HCT116 (cell line): ENCODE results near the gene PDP2. TPM values are rescaled to one million over a fixed set of nuclear protein-coding genes. Genes with fewer than 3 reads are reported as not detected.

Experiments
- ATAC-seq: fragments of 200-7000 bp; cut with Tn5 transposase; 2 replicates; pipeline ENCODE4 v1.9.1; 2020; ENCODE audit warnings: mild to moderate bottlenecking, moderate library complexity
- BruUV-seq: library from RNA; stranded (reverse); fragments of 400-500 nt; replicated peaks from 2 replicates; lab custom pipeline; 2021; lab: Mats Ljungman, UMichigan
- CTCF ChIA-PET: fragments of 300-600 bp; sonication (Branson Sonifier 250); formaldehyde crosslinking; loops from one replicate; lab custom pipeline; 2021; ENCODE audit warnings: antibody characterized with exemption; lab: Charles Lee
- POLR2A ChIA-PET: fragments of 300-600, 350-600 bp; sonication (Branson Sonifier 250); formaldehyde crosslinking; loops from one replicate; lab custom pipeline; 2021; ENCODE audit warnings: antibody characterized with exemption; lab: Charles Lee
- RAD21 ChIA-PET, 2 experiments: fragments of 300-600 bp; sonication (Branson Sonifier 250); formaldehyde crosslinking; loops; one replicate each; lab custom pipeline; 2023; ENCODE audit warnings: low total read pairs in 2 of 2; ENCODE audit not compliant: uncharacterized antibody in 2 of 2, unreplicated experiment in 2 of 2, low non-redundant PET in 1 of 2; lab: Charles Lee
- DNase-seq: peaks from one replicate; pipeline ENCODE4 v3.0.0-alpha.2; 2010; ENCODE audit warnings: low read depth, low spot score
- H2AFZ ChIP-seq: fragments of 200-600 bp; shearing (Covaris generic), sonication (generic); 2 replicates; pipeline ENCODE4 v1.6.1; 2017; ENCODE audit warnings: low read depth, mixed run types, mixed read lengths, antibody characterized with exemption, low read length; ENCODE audit not compliant: poor library complexity, severe bottlenecking
- H3K27ac ChIP-seq: 2 replicates; pipeline ENCODE4 v1.5.1; 2012; ENCODE audit warnings: low read depth, low read length
- H3K27me3 ChIP-seq: fragments of 200-600 bp; sonication (generic); 2 replicates; pipeline ENCODE4 v1.6.1; 2016; ENCODE audit warnings: mixed run types, low read length, mixed read lengths; ENCODE audit not compliant: insufficient read depth
- H3K36me3 ChIP-seq, 2 experiments: fragments of 200-500 bp in 1 of 2; fragments of 200-600 bp in 1 of 2; sonication (Bioruptor generic) in 1 of 2; sonication (generic) in 1 of 2; 2 replicates each; pipeline versions ENCODE4 v1.5.1 to v1.6.1; 2014 to 2016; ENCODE audit warnings: low read length in 2 of 2, inconsistent platforms in 1 of 2, mixed read lengths in 1 of 2, mixed run types in 1 of 2; ENCODE audit not compliant: insufficient read depth in 2 of 2, control insufficient read depth in 1 of 2
- H3K4me1 ChIP-seq, 2 experiments: fragments of 200-600 bp in 1 of 2; sonication (generic) in 1 of 2; 2 replicates each; pipeline versions ENCODE4 v1.5.1 to v1.6.1; 2012 to 2017; ENCODE audit warnings: low read length in 2 of 2, inconsistent platforms in 1 of 2, mild to moderate bottlenecking in 1 of 2, mixed read lengths in 1 of 2, mixed run types in 1 of 2, moderate library complexity in 1 of 2; ENCODE audit not compliant: insufficient read depth in 2 of 2, control insufficient read depth in 1 of 2
- H3K4me2 ChIP-seq: fragments of 200-600 bp; sonication (generic); 2 replicates; pipeline ENCODE4 v1.6.1; 2017; ENCODE audit warnings: mixed run types, low read length, mixed read lengths
- H3K4me3 ChIP-seq, 2 experiments: fragments of 200-600 bp in 1 of 2; sonication (generic) in 1 of 2; replicated peaks in 1 of 2; 2 replicates each; pipeline ENCODE4 v1.5.1; 2011 to 2016; ENCODE audit warnings: low read length in 2 of 2, control low read depth in 1 of 2, low read depth in 1 of 2, mild to moderate bottlenecking in 1 of 2, mixed read lengths in 1 of 2, mixed run types in 1 of 2
- H3K79me2 ChIP-seq: fragments of 200-600 bp; sonication (generic); 2 replicates; pipeline ENCODE4 v1.6.1; 2017; ENCODE audit warnings: mild to moderate bottlenecking, mixed run types, low read length, moderate library complexity, mixed read lengths; ENCODE audit not compliant: insufficient read depth
- H3K9ac ChIP-seq: fragments of 200-600 bp; sonication (generic); 2 replicates; pipeline ENCODE4 v1.6.1; 2016; ENCODE audit warnings: low read length, mixed read lengths
- H3K9me2 ChIP-seq: fragments of 200-600 bp; sonication (generic), shearing (Covaris generic); 2 replicates; pipeline ENCODE4 v1.6.1; 2017; ENCODE audit warnings: mixed run types, mild to moderate bottlenecking, moderate library complexity; ENCODE audit not compliant: insufficient read depth
- H3K9me3 ChIP-seq, 2 experiments: fragments of 200-500 bp in 1 of 2; fragments of 200-600 bp in 1 of 2; sonication (Bioruptor generic) in 1 of 2; sonication (generic) in 1 of 2; 2 replicates each; pipeline ENCODE4 v1.6.1; 2014 to 2017; ENCODE audit warnings: low read length in 2 of 2, mixed read lengths in 2 of 2, inconsistent platforms in 1 of 2, low read depth in 1 of 2, mild to moderate bottlenecking in 1 of 2, mixed run types in 1 of 2, moderate library complexity in 1 of 2; ENCODE audit not compliant: control insufficient read depth in 1 of 2, insufficient read depth in 1 of 2
- H4K20me1 ChIP-seq: fragments of 200-600 bp; sonication (generic), shearing (Covaris generic); 2 replicates; pipeline ENCODE4 v1.6.1; 2017; ENCODE audit warnings: mixed run types, mild to moderate bottlenecking, moderate library complexity; ENCODE audit not compliant: insufficient read depth
- CBX3 ChIP-seq: IDR thresholded peaks from 2 replicates; pipeline ENCODE4 v1.6.1; 2012; ENCODE audit warnings: low read depth
- CEBPB ChIP-seq: IDR thresholded peaks from 2 replicates; pipeline ENCODE4 v1.6.1; 2012; ENCODE audit warnings: low read depth
- EZH2phosphoT487 ChIP-seq: fragments of 200-600 bp; IDR thresholded peaks from 2 replicates; pipeline ENCODE4 v1.6.1; 2018; ENCODE audit warnings: antibody characterized with exemption, borderline replicate concordance
- FOSL1 ChIP-seq: IDR thresholded peaks from 2 replicates; pipeline ENCODE4 v1.6.1; 2012; ENCODE audit warnings: low read depth
- JUND ChIP-seq: IDR thresholded peaks from 2 replicates; pipeline ENCODE4 v1.6.1; 2012
- POLR2A ChIP-seq: IDR thresholded peaks from 2 replicates; pipeline ENCODE4 v1.7.0; 2011; ENCODE audit warnings: borderline replicate concordance; ENCODE audit not compliant: insufficient read depth, insufficient read length; ENCODE audit errors: extremely low read depth
- SRF ChIP-seq: IDR thresholded peaks from 2 replicates; pipeline ENCODE4 v1.6.1; 2012; ENCODE audit warnings: low read depth
- ZNF274 ChIP-seq: fragments of 200-500 bp; sonication (Bioruptor generic); IDR thresholded peaks from 2 replicates; pipeline ENCODE4 v1.6.1; 2014; ENCODE audit warnings: mild to moderate bottlenecking, low read depth, low read length, inconsistent platforms
- intact Hi-C: fragments of 100-400 bp; cut with micrococcal nuclease; formaldehyde crosslinking; loops from 2 replicates; pipeline ENCODE4 v1.10.0; 2022
- total RNA-seq: library from RNA; stranded (reverse); gene quantifications from one replicate; pipeline ENCODE4 v1.2.1, GENCODE V29; 2021; ENCODE audit not compliant: unreplicated experiment
- TF ChIP-seq, protein P1 (sequence below): IDR thresholded peaks from 2 replicates; pipeline ENCODE4 v1.6.1; 2012
- TF ChIP-seq, protein P2 (sequence below): IDR thresholded peaks from 2 replicates; pipeline ENCODE4 v1.6.1; 2012; ENCODE audit warnings: low read depth
- TF ChIP-seq, protein P3 (sequence below): IDR thresholded peaks from 2 replicates; pipeline ENCODE4 v1.6.1; 2012

Gene PDP2
- total RNA-seq, 1 experiment from 2014 or later, result 19.9 TPM

- TF ChIP-seq, protein P1, sequence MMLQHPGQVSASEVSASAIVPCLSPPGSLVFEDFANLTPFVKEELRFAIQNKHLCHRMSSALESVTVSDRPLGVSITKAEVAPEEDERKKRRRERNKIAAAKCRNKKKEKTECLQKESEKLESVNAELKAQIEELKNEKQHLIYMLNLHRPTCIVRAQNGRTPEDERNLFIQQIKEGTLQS, result no peak
- TF ChIP-seq POLR2A (no peak), CBX3 (no peak), CEBPB (no peak), ZNF274 (no peak), FOSL1 (no peak), JUND (no peak), SRF (no peak), EZH2phosphoT487 (no peak)
- TF ChIP-seq, protein P2, sequence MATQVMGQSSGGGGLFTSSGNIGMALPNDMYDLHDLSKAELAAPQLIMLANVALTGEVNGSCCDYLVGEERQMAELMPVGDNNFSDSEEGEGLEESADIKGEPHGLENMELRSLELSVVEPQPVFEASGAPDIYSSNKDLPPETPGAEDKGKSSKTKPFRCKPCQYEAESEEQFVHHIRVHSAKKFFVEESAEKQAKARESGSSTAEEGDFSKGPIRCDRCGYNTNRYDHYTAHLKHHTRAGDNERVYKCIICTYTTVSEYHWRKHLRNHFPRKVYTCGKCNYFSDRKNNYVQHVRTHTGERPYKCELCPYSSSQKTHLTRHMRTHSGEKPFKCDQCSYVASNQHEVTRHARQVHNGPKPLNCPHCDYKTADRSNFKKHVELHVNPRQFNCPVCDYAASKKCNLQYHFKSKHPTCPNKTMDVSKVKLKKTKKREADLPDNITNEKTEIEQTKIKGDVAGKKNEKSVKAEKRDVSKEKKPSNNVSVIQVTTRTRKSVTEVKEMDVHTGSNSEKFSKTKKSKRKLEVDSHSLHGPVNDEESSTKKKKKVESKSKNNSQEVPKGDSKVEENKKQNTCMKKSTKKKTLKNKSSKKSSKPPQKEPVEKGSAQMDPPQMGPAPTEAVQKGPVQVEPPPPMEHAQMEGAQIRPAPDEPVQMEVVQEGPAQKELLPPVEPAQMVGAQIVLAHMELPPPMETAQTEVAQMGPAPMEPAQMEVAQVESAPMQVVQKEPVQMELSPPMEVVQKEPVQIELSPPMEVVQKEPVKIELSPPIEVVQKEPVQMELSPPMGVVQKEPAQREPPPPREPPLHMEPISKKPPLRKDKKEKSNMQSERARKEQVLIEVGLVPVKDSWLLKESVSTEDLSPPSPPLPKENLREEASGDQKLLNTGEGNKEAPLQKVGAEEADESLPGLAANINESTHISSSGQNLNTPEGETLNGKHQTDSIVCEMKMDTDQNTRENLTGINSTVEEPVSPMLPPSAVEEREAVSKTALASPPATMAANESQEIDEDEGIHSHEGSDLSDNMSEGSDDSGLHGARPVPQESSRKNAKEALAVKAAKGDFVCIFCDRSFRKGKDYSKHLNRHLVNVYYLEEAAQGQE, result no peak
- TF ChIP-seq, protein P3, sequence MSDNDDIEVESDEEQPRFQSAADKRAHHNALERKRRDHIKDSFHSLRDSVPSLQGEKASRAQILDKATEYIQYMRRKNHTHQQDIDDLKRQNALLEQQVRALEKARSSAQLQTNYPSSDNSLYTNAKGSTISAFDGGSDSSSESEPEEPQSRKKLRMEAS, result no peak
- CTCF ChIA-PET, result no interaction called here
- no peak overlapping the region for H2AFZ ChIP-seq
- intact Hi-C loops, result no loop called here
- BruUV-seq, result no TSS peak
- no peak overlapping the region for H3K9ac ChIP-seq
- H3K27me3 ChIP-seq, result no peaks in the 10 kb centered on the region
- peaks cover 29% of the 10 kb centered on the region for H3K79me2 ChIP-seq
- no peak for ATAC-seq
- peaks cover 7 to 13% of the 10 kb centered on the region in 2 experiments for H3K4me1 ChIP-seq
- no peaks in the 10 kb centered on the region for H4K20me1 ChIP-seq
- no peaks in the 10 kb centered on the region for H3K9me2 ChIP-seq
- no peak overlapping the region for H3K27ac ChIP-seq
- H3K36me3 ChIP-seq, result peaks cover 1 to 2% of the 10 kb centered on the region in 2 experiments; a peak in 1 of 4 replicates
- no peaks in the 10 kb centered on the region for H3K9me3 ChIP-seq
- H3K4me2 ChIP-seq, result no peak overlapping the region
- DNase-seq, result no peak
- RAD21 ChIA-PET, result no interaction called here
- POLR2A ChIA-PET, result no interaction called here
- H3K4me3 ChIP-seq, result no peak overlapping the region
Observed at GRCh38 chr16:66832661-66833305, 47.5 kb upstream of the PDP2 start.
